Mucosa of descending colon (tissue), 3 donors: Measurements from ENCODE around the gene PLXDC2. TPM values are rescaled to one million over a fixed set of nuclear protein-coding genes. Genes with fewer than 3 reads are reported as not detected.

Experiments
- ATAC-seq: fragments of 200-7000 bp; cut with Tn5 transposase; one replicate; pipeline ENCODE4 v1.9.1; 2020; ENCODE audit warnings: mild to moderate bottlenecking, moderate library complexity
- DNase-seq, 3 donors: peaks; one replicate each; pipeline ENCODE4 v3.0.0-alpha.2; 2020
- H3K36me3 ChIP-seq: fragments of 200-600 bp; one replicate; pipeline ENCODE4 v1.8.0; 2021; ENCODE audit warnings: low read depth, mild to moderate bottlenecking
- H3K4me1 ChIP-seq: fragments of 200-600 bp; one replicate; pipeline ENCODE4 v1.8.0; 2021; ENCODE audit warnings: low read depth, mild to moderate bottlenecking
- H3K4me3 ChIP-seq: fragments of 200-600 bp; one replicate; pipeline ENCODE4 v1.8.0; 2021; ENCODE audit warnings: mild to moderate bottlenecking
- H3K9me3 ChIP-seq: fragments of 200-600 bp; one replicate; pipeline ENCODE4 v1.8.0; 2021; ENCODE audit warnings: mild to moderate bottlenecking
- CTCF ChIP-seq: fragments of 200-600 bp; IDR thresholded peaks from one replicate; pipeline ENCODE4 v1.8.0; 2022; ENCODE audit warnings: antibody characterized with exemption, mild to moderate bottlenecking
- intact Hi-C, 2 donors: fragments of 100-400 bp; cut with DNase I in 1 of 2; cut with micrococcal nuclease in 1 of 2; formaldehyde crosslinking; loops; one replicate each; pipeline versions ENCODE4 v1.11.0 to v1.11.1; 2022; cut with DNase I, micrococcal nuclease
- total RNA-seq, 3 donors: library from RNA; stranded (reverse); fragmentation: NEBNext Ultra II Directional in 2 of 3; extraction: Animal tissue kit (Norgen Biotek cat#: 25700) in 2 of 3; gene quantifications; one replicate each; pipeline versions ENCODE4 v1.2.1 to v1.2.4, GENCODE V29; 2021 to 2023
- donor health status: DM: no; HTN: no; CAD: no; lungs with moderate emphysema.
- donor health status: DM: no; HTN: no; CAD: no.
- donor health status: DM: no; HTN: yes; CAD: no.

The PLXDC2 gene
- total RNA-seq, 3 donors from 2014 or later = 19.9 to 31.6 (median 30.3) TPM

- Histone ChIP-seq H3K9me3 (no peaks in the 10 kb centered on the region), H3K36me3 (no peaks in the 10 kb centered on the region), H3K4me1 (no peaks in the 10 kb centered on the region), H3K4me3 (no peak overlapping the region)
- ATAC-seq (no peak), DNase-seq (no peak)
- intact Hi-C loops = no loop called here
- TF ChIP-seq CTCF = no peak
Observed at GRCh38 chr10:20110125-20111100, 294.2 kb downstream of the PLXDC2 start.

GRCh38 chr10:20114179-20114578, 297.9 kb downstream of the PLXDC2 start:
- DNase-seq (no peak), ATAC-seq (no peak)
- TF ChIP-seq CTCF = no peak
- no peaks in the 10 kb centered on the region for H3K36me3 ChIP-seq
- no peak overlapping the region for H3K4me3 ChIP-seq
- intact Hi-C loops = no loop called here
- H3K4me1 ChIP-seq = no peaks in the 10 kb centered on the region
- no peaks in the 10 kb centered on the region for H3K9me3 ChIP-seq

GRCh38 chr10:20115894-20116293, 299.7 kb downstream of the PLXDC2 start:
- Histone ChIP-seq H3K4me1 (no peaks in the 10 kb centered on the region), H3K9me3 (no peaks in the 10 kb centered on the region), H3K4me3 (no peak overlapping the region), H3K36me3 (no peaks in the 10 kb centered on the region)
- no peak for TF ChIP-seq CTCF
- no peak for ATAC-seq
- DNase-seq = no peak
- intact Hi-C loops = no loop called here

- Histone ChIP-seq H3K36me3 (no peaks in the 10 kb centered on the region), H3K9me3 (no peaks in the 10 kb centered on the region), H3K4me3 (no peak overlapping the region), H3K4me1 (no peaks in the 10 kb centered on the region)
- no peak for TF ChIP-seq CTCF
- ATAC-seq (no peak), DNase-seq (no peak)
- intact Hi-C loops = no loop called here
Observed at GRCh38 chr10:20117471-20117870, 301.2 kb downstream of the PLXDC2 start.

GRCh38 chr10:20118119-20118518, 301.9 kb downstream of the PLXDC2 start:
- TF ChIP-seq CTCF = no peak
- intact Hi-C loops = no loop called here
- ATAC-seq = no peak
- Histone ChIP-seq H3K4me3 (no peak overlapping the region), H3K36me3 (no peaks in the 10 kb centered on the region), H3K4me1 (no peaks in the 10 kb centered on the region), H3K9me3 (no peaks in the 10 kb centered on the region)
- DNase-seq = no peak
